Fibroblast of lung (primary cell): Measurements from ENCODE around the gene ARID2.

Experiments
- EZH2 ChIP-seq: IDR thresholded peaks from 2 replicates; pipeline ENCODE4 v1.5.1; 2012; ENCODE audit warnings: low read length, control low read depth, mild to moderate bottlenecking; ENCODE audit errors: missing control alignments
- TF ChIP-seq, protein P1 (sequence below), 2 donors: IDR thresholded peaks in 1 of 2; conservative IDR thresholded peaks in 1 of 2; 1 replicate in 1 of 2; 2 replicates in 1 of 2; pipeline ENCODE4 v1.5.1; 2011 to 2012; ENCODE audit warnings: low read length in 2 of 2, control low read depth in 1 of 2, inconsistent platforms in 1 of 2, low read depth in 1 of 2, mild to moderate bottlenecking in 1 of 2

DNA sequence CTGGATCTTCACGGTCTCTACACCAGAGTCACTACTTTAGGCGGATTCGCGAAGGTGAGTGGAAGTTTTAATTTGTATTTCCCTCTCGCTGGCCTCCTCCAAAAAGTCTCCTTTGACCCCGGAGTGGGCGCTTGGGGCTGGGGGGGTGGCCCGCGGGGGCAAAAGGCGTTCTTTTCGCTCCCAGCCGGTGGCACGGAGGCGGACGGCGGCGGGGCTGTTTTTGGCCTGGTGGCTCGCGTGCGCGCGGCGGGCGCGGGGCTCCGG, 510 bp downstream of the ARID2 start:
- TF ChIP-seq, protein P1, sequence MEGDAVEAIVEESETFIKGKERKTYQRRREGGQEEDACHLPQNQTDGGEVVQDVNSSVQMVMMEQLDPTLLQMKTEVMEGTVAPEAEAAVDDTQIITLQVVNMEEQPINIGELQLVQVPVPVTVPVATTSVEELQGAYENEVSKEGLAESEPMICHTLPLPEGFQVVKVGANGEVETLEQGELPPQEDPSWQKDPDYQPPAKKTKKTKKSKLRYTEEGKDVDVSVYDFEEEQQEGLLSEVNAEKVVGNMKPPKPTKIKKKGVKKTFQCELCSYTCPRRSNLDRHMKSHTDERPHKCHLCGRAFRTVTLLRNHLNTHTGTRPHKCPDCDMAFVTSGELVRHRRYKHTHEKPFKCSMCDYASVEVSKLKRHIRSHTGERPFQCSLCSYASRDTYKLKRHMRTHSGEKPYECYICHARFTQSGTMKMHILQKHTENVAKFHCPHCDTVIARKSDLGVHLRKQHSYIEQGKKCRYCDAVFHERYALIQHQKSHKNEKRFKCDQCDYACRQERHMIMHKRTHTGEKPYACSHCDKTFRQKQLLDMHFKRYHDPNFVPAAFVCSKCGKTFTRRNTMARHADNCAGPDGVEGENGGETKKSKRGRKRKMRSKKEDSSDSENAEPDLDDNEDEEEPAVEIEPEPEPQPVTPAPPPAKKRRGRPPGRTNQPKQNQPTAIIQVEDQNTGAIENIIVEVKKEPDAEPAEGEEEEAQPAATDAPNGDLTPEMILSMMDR (conservative IDR thresholded peaks at IDR 0.05 in 1 of 2, IDR thresholded peaks at IDR 0.05 in 1 of 2; ENCODE audit: low read depth in 1 of 2, low read length in 2 of 2): no peak
- no peak for TF ChIP-seq EZH2
